Caco-2 (cell line): Measurements from ENCODE around the gene NLGN1. TPM values are rescaled to one million over a fixed set of nuclear protein-coding genes. Genes with fewer than 3 reads are reported as not detected.

Source experiments
- BruUV-seq: library from RNA; stranded (reverse); fragments of 400-500 nt; replicated peaks from 2 replicates; lab custom pipeline; 2021; lab: Mats Ljungman, UMichigan
- CTCF ChIA-PET: fragments of 300-600 bp; sonication (Branson Sonifier 250); formaldehyde crosslinking; loops from one replicate; lab custom pipeline; 2022; ENCODE audit warnings: antibody characterized with exemption; lab: Charles Lee
- POLR2A ChIA-PET: fragments of 300-600 bp; sonication (Branson Sonifier 250); formaldehyde crosslinking; loops from one replicate; lab custom pipeline; 2022; ENCODE audit warnings: antibody characterized with exemption; lab: Charles Lee
- DNase-seq, 2 experiments: peaks; one replicate each; pipeline versions ENCODE4 v3.0.0 to v3.0.0-alpha.2; 2020 to 2022
- H3K27me3 ChIP-seq: replicated peaks from 2 replicates; pipeline ENCODE4 v1.6.0; 2011; ENCODE audit warnings: low read length; ENCODE audit not compliant: control insufficient read depth, insufficient read depth
- H3K36me3 ChIP-seq: 2 replicates; pipeline ENCODE4 v1.5.1; 2011; ENCODE audit warnings: low read length; ENCODE audit not compliant: control insufficient read depth, insufficient read depth
- H3K4me1 ChIP-seq: fragments of 250-450 bp; sonication (Bioruptor Pico); 2 replicates; pipeline ENCODE4 v1.5.1; 2020; ENCODE audit warnings: mild to moderate bottlenecking
- H3K4me3 ChIP-seq: 2 replicates; pipeline ENCODE4 v1.5.1; 2011; ENCODE audit warnings: low read depth, mild to moderate bottlenecking, control low read depth, low read length
- H3K9me3 ChIP-seq: fragments of 250-450 bp; sonication (Bioruptor Pico); 2 replicates; pipeline ENCODE4 v1.5.1; 2020; ENCODE audit warnings: mild to moderate bottlenecking, moderate library complexity
- H3K27ac Mint-ChIP-seq: one replicate; pipeline ENCODE4 v1.8.0; 2022; ENCODE audit warnings: mixed read lengths; ENCODE audit not compliant: unreplicated experiment
- H3K27me3 Mint-ChIP-seq: one replicate; pipeline ENCODE4 v1.8.0; 2022; ENCODE audit warnings: mixed read lengths; ENCODE audit not compliant: insufficient read depth, unreplicated experiment
- H3K36me3 Mint-ChIP-seq: one replicate; pipeline ENCODE4 v1.8.0; 2022; ENCODE audit warnings: mild to moderate bottlenecking, mixed read lengths; ENCODE audit not compliant: insufficient read depth, unreplicated experiment
- H3K4me1 Mint-ChIP-seq: one replicate; pipeline ENCODE4 v1.8.0; 2022; ENCODE audit warnings: low read depth, mixed read lengths; ENCODE audit not compliant: unreplicated experiment
- H3K4me3 Mint-ChIP-seq: one replicate; pipeline ENCODE4 v1.8.0; 2022; ENCODE audit warnings: mild to moderate bottlenecking, moderate library complexity, mixed read lengths; ENCODE audit not compliant: unreplicated experiment
- H3K9me3 Mint-ChIP-seq: one replicate; pipeline ENCODE4 v1.8.0; 2022; ENCODE audit warnings: mixed read lengths; ENCODE audit not compliant: unreplicated experiment
- CTCF ChIP-seq, 2 experiments: fragments of 200-600 bp in 1 of 2; IDR thresholded peaks; 1 replicate in 1 of 2; 2 replicates in 1 of 2; pipeline versions ENCODE4 v1.5.1 to v1.8.0; 2011 to 2022; ENCODE audit warnings: antibody characterized with exemption in 1 of 2, control low read depth in 1 of 2, inconsistent platforms in 1 of 2, low read depth in 1 of 2, low read length in 1 of 2, mild to moderate bottlenecking in 1 of 2, moderate library complexity in 1 of 2; ENCODE audit not compliant: insufficient read depth in 1 of 2, severe bottlenecking in 1 of 2, unreplicated experiment in 1 of 2
- intact Hi-C: fragments of 100-400 bp; cut with micrococcal nuclease; formaldehyde crosslinking; loops from one replicate; pipeline ENCODE4 v1.10.0; 2022; ENCODE audit not compliant: unreplicated experiment
- total RNA-seq: library from RNA; stranded (reverse); gene quantifications from 2 replicates; pipeline ENCODE4 v1.2.3, GENCODE V29; 2022

The NLGN1 gene
- total RNA-seq, 1 experiment from 2014 or later, result not detected

DNA sequence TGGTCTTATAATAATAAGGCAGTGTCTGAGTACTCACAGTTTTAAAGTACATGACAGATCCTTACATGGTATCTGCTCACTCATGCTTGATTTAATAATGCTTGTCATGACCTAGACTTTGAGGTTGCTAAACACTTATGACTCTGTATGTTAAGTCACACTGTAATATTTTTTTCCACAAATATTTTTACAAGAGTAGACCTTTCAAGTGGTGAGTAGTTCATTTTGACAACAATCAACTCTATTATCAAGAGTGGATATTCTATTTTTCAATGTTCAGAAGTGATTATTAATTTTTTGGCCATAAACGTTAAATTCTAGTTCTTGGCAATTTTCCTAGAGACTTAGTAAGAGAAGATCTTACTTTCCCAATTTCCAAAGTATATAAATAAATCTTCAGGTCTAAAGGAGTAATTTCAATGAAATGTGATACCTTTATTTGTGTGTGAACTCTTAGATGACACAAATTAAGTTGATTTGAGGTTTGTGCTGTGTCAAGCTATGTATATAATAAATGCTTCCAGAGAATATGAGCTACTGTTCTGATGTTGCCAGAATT is 104.5 kb downstream of the NLGN1 start:
- intact Hi-C loops, result no loop called here
- no TSS peak for BruUV-seq

DNA sequence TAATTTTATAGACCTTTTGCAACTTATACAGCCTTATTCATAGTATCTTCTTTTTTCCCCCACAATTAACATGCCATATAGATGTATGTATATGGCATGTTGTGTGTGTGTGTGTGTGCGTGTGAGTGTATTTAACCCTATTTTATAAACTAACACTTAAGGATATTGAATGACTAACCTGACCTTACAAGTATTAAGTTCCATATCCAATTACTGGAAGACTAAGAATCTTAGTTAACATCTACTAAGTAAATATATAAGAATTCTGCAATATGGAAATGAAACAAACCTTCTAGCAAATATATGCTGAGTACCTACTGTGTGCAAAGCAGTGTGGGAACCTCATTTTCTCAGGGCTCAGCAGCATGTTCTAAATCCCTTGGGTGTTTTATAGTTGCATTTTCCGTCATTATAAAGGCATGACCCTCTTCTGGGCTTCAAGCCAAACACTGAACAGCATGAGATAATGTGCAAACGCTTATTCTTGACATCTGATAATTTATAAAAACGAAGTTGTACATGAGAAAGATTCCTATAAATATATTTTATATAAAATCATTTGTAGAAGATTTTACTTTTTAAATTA is 105.5 kb downstream of the NLGN1 start:
- peaks cover 3% of the 10 kb centered on the region for H3K27me3 Mint-ChIP-seq
- Histone ChIP-seq H3K4me1 (no peaks in the 10 kb centered on the region), H3K4me3 (no peak overlapping the region), H3K36me3 (no peaks in the 10 kb centered on the region), H3K27me3 (no peaks in the 10 kb centered on the region), H3K9me3 (no peaks in the 10 kb centered on the region)
- ChIA-PET CTCF (no interaction called here), POLR2A (no interaction called here)
- no peak overlapping the region for H3K4me3 Mint-ChIP-seq
- no peaks in the 10 kb centered on the region for H3K36me3 Mint-ChIP-seq
- intact Hi-C loops, result no loop called here
- no peak for TF ChIP-seq CTCF (IDR thresholded peaks at IDR 0.05; ENCODE audit: insufficient read depth in 1 of 2, low read depth in 1 of 2, low read length in 1 of 2, severe bottlenecking in 1 of 2, unreplicated experiment in 1 of 2)
- no peaks in the 10 kb centered on the region for H3K4me1 Mint-ChIP-seq
- BruUV-seq, result no TSS peak
- no peaks in the 10 kb centered on the region for H3K9me3 Mint-ChIP-seq
- no peak for DNase-seq
- H3K27ac Mint-ChIP-seq, result no peak overlapping the region

More for the DNA sequence above, 104.5 kb downstream of the NLGN1 start:
- no peaks in the 10 kb centered on the region for H3K36me3 ChIP-seq
- no peak for DNase-seq
- Mint-ChIP-seq H3K27ac (no peak overlapping the region), H3K4me3 (no peak overlapping the region), H3K36me3 (no peaks in the 10 kb centered on the region), H3K4me1 (no peaks in the 10 kb centered on the region), H3K9me3 (no peaks in the 10 kb centered on the region), H3K27me3 (peaks cover 3% of the 10 kb centered on the region)
- H3K4me3 ChIP-seq, result no peak overlapping the region
- no peak for TF ChIP-seq CTCF (IDR thresholded peaks at IDR 0.05; ENCODE audit: insufficient read depth in 1 of 2, low read depth in 1 of 2, low read length in 1 of 2, severe bottlenecking in 1 of 2, unreplicated experiment in 1 of 2)
- H3K4me1 ChIP-seq, result no peaks in the 10 kb centered on the region
- ChIA-PET POLR2A (no interaction called here), CTCF (no interaction called here)
- no peaks in the 10 kb centered on the region for H3K9me3 ChIP-seq
- H3K27me3 ChIP-seq, result no peaks in the 10 kb centered on the region

GRCh38 chr3:173510565-173510964 is 113.0 kb downstream of the NLGN1 start:
- POLR2A ChIA-PET, result no interaction called here
- Histone ChIP-seq H3K36me3 (no peaks in the 10 kb centered on the region), H3K4me1 (no peaks in the 10 kb centered on the region), H3K9me3 (no peaks in the 10 kb centered on the region), H3K27me3 (no peaks in the 10 kb centered on the region), H3K4me3 (no peak overlapping the region)
- no peaks in the 10 kb centered on the region for H3K36me3 Mint-ChIP-seq
- TF ChIP-seq CTCF (IDR thresholded peaks at IDR 0.05; ENCODE audit: insufficient read depth in 1 of 2, low read depth in 1 of 2, low read length in 1 of 2, severe bottlenecking in 1 of 2, unreplicated experiment in 1 of 2), result no peak
- no peak overlapping the region for H3K27ac Mint-ChIP-seq
- no peaks in the 10 kb centered on the region for H3K4me1 Mint-ChIP-seq
- no peaks in the 10 kb centered on the region for H3K9me3 Mint-ChIP-seq
- BruUV-seq, result no TSS peak
- no peak overlapping the region for H3K4me3 Mint-ChIP-seq
- no peak for DNase-seq
- CTCF ChIA-PET, result no interaction called here
- intact Hi-C loops, result no loop called here
- H3K27me3 Mint-ChIP-seq, result peaks cover 10% of the 10 kb centered on the region
